Astrocyte (in vitro differentiated cells and primary cell): ENCODE data around the gene C18orf63.

Experiments used
- EZH2 ChIP-seq: IDR thresholded peaks from 2 replicates; pipeline ENCODE4 v1.6.1; 2012; ENCODE audit warnings: mild to moderate bottlenecking, low read length, inconsistent platforms; ENCODE audit not compliant: insufficient read depth
- TF ChIP-seq, protein P1 (sequence below): IDR thresholded peaks from 2 replicates; pipeline ENCODE4 v1.5.1; 2011; ENCODE audit warnings: low read depth, mild to moderate bottlenecking, inconsistent platforms, low read length, moderate library complexity; ENCODE audit not compliant: insufficient read depth

DNA sequence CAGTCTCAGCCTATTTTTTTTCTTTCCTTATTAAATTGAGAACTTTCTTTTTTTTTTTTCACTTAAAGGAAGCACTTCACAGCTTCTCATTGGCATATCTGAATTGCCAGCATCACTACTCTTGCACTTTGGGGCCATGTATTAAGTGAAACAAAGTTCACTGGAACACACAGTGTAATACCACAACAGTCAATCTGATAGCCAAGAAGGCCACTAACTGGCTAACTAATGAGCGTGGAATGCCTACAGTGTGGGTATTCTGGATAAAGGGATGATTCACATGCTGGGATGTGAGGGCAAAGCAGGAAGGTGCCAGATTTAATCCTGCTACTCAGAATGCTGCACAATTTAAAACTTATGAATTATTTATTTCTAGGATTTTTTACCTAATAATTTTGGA, 11.7 kb upstream of the C18orf63 start:
- TF ChIP-seq, protein P1, sequence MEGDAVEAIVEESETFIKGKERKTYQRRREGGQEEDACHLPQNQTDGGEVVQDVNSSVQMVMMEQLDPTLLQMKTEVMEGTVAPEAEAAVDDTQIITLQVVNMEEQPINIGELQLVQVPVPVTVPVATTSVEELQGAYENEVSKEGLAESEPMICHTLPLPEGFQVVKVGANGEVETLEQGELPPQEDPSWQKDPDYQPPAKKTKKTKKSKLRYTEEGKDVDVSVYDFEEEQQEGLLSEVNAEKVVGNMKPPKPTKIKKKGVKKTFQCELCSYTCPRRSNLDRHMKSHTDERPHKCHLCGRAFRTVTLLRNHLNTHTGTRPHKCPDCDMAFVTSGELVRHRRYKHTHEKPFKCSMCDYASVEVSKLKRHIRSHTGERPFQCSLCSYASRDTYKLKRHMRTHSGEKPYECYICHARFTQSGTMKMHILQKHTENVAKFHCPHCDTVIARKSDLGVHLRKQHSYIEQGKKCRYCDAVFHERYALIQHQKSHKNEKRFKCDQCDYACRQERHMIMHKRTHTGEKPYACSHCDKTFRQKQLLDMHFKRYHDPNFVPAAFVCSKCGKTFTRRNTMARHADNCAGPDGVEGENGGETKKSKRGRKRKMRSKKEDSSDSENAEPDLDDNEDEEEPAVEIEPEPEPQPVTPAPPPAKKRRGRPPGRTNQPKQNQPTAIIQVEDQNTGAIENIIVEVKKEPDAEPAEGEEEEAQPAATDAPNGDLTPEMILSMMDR, result no peak
- TF ChIP-seq EZH2, result no peak
